Tibial nerve (tissue), 3 donors: Measurements from ENCODE around the gene CTNNA1.

Experiments
- CTCF ChIP-seq, 5 experiments: fragments of 200-600 bp in 3 of 5; fragments of 450-650 bp in 2 of 5; sonication (generic) in 3 of 5; IDR thresholded peaks; one replicate each; pipeline ENCODE4 v1.5.1; 2016 to 2019; ENCODE audit warnings: antibody characterized with exemption in 5 of 5, mild to moderate bottlenecking in 3 of 5, moderate library complexity in 2 of 5
- POLR2A ChIP-seq, 2 donors: fragments of 450-650 bp; IDR thresholded peaks; one replicate each; pipeline ENCODE4 v1.6.1; 2017; ENCODE audit warnings: antibody characterized with exemption in 2 of 2, mild to moderate bottlenecking in 2 of 2, moderate library complexity in 2 of 2

- TF ChIP-seq POLR2A (IDR thresholded peaks at IDR 0.05) (no peak), CTCF (IDR thresholded peaks at IDR 0.05) (no peak)
Observed at GRCh38 chr5:138909734-138910133, 156.5 kb downstream of the CTNNA1 start.
